Fibroblast of mammary gland (primary cell): ENCODE results near the gene BMPER.

Source experiments
- DNase-seq: peaks from one replicate; pipeline ENCODE4 v3.0.0-alpha.2; 2010; ENCODE audit warnings: low read depth
- H3K4me3 ChIP-seq: 2 replicates; pipeline ENCODE4 v1.5.1; 2011; ENCODE audit warnings: low read depth, mild to moderate bottlenecking, low read length, moderate library complexity; ENCODE audit not compliant: control insufficient read depth
- CTCF ChIP-seq: conservative IDR thresholded peaks from 2 replicates; pipeline ENCODE4 v1.5.1; 2011; ENCODE audit warnings: low read depth, low read length, inconsistent platforms; ENCODE audit not compliant: control insufficient read depth, insufficient read depth

Gene BMPER

GRCh38 chr7:34137176-34137575, 231.8 kb downstream of the BMPER start:
- no peak for TF ChIP-seq CTCF

GRCh38 chr7:34138483-34138882, 233.1 kb downstream of the BMPER start:
- no peak overlapping the region for H3K4me3 ChIP-seq
- no peak for TF ChIP-seq CTCF
- no peak for DNase-seq

More at GRCh38 chr7:34137176-34137575, 231.8 kb downstream of the BMPER start:
- no peak overlapping the region for H3K4me3 ChIP-seq
- DNase-seq = no peak

GRCh38 chr7:34139086-34139485, 233.7 kb downstream of the BMPER start:
- H3K4me3 ChIP-seq = no peak overlapping the region
- no peak for TF ChIP-seq CTCF
- no peak for DNase-seq

- H3K4me3 ChIP-seq = no peak overlapping the region
- no peak for DNase-seq
- no peak for TF ChIP-seq CTCF
Measured at GRCh38 chr7:34140066-34140465, 234.7 kb downstream of the BMPER start.

- TF ChIP-seq CTCF = no peak
- no peak overlapping the region for H3K4me3 ChIP-seq
- DNase-seq = peak; percentile 83
Measured at GRCh38 chr7:34143402-34143801, 238.1 kb downstream of the BMPER start.

GRCh38 chr7:34145603-34146002, 240.3 kb downstream of the BMPER start:
- no peak for DNase-seq
- TF ChIP-seq CTCF = no peak
- no peak overlapping the region for H3K4me3 ChIP-seq

- H3K4me3 ChIP-seq = no peak overlapping the region
- TF ChIP-seq CTCF = no peak
- peak; percentile 68 for DNase-seq
Measured at GRCh38 chr7:34153656-34154270, 248.4 kb downstream of the BMPER start.
